K562 (cell line): Measurements from ENCODE around the gene DDR1. TPM values are rescaled to one million over a fixed set of nuclear protein-coding genes. Genes with fewer than 3 reads are reported as not detected.

Source experiments
- CREM ChIP-seq: IDR thresholded peaks from 2 replicates; pipeline ENCODE4 v1.6.1; 2014; ENCODE audit warnings: antibody characterized with exemption, low read depth
- FOSL1 ChIP-seq: fragments of 200-800 bp; sonication (Bioruptor generic); conservative IDR thresholded peaks from 2 replicates; pipeline ENCODE4 v1.6.1; 2016; ENCODE audit warnings: missing genetic modification characterization, missing compliant biosample characterization
- HMGN3 ChIP-seq: IDR thresholded peaks from 2 replicates; pipeline ENCODE4 v1.6.1; 2011; ENCODE audit warnings: borderline replicate concordance, low read depth, mild to moderate bottlenecking, mixed read lengths, low read length; ENCODE audit not compliant: insufficient read length; ENCODE audit errors: extremely low read depth
- IRF2 ChIP-seq: sonication (generic); formaldehyde crosslinking; IDR thresholded peaks from 2 replicates; pipeline ENCODE4 v1.8.1; 2022; ENCODE audit warnings: mild to moderate bottlenecking, missing genetic modification reagents
- KDM1A ChIP-seq, 2 experiments: fragments of 450-650 bp; IDR thresholded peaks; 2 replicates each; pipeline ENCODE4 v1.6.1; 2016; ENCODE audit warnings: mild to moderate bottlenecking in 2 of 2
- KLF16 ChIP-seq: IDR thresholded peaks from 2 replicates; pipeline ENCODE4 v1.6.1; 2016; ENCODE audit warnings: antibody characterized with exemption
- NCOR1 ChIP-seq: fragments of 450-650 bp; IDR thresholded peaks from 2 replicates; pipeline ENCODE4 v1.6.1; 2016; ENCODE audit warnings: mild to moderate bottlenecking, moderate library complexity
- NFIC ChIP-seq: fragments of 450-650 bp; IDR thresholded peaks from 2 replicates; pipeline ENCODE4 v1.6.1; 2017; ENCODE audit warnings: mild to moderate bottlenecking, inconsistent platforms
- NR3C1 ChIP-seq: sonication (generic); formaldehyde crosslinking; IDR thresholded peaks from 2 replicates; pipeline ENCODE4 v1.8.1; 2022; ENCODE audit warnings: missing genetic modification reagents
- PHF20 ChIP-seq: fragments of 450-650 bp; IDR thresholded peaks from 2 replicates; pipeline ENCODE4 v1.6.1; 2018; ENCODE audit not compliant: partially characterized antibody
- PRPF4 ChIP-seq: fragments of 200-400 bp; formaldehyde crosslinking; IDR thresholded peaks from one replicate; pipeline ENCODE4 v1.6.1; 2017; ENCODE audit warnings: low read length, low read depth, mild to moderate bottlenecking; ENCODE audit not compliant: insufficient read depth, poor library complexity, severe bottlenecking
- RUNX1 ChIP-seq: sonication (generic); IDR thresholded peaks from 2 replicates; pipeline ENCODE4 v1.6.1; 2016; ENCODE audit warnings: antibody characterized with exemption, low read depth
- SMC3 ChIP-seq: conservative IDR thresholded peaks from 2 replicates; pipeline ENCODE4 v1.6.1; 2011; ENCODE audit warnings: low read depth, low read length, improper control_type of control experiment; ENCODE audit not compliant: insufficient read depth
- SRSF1 ChIP-seq: fragments of 200-400 bp; formaldehyde crosslinking; IDR thresholded peaks from 2 replicates; pipeline ENCODE4 v1.6.1; 2017; ENCODE audit warnings: mild to moderate bottlenecking, low read depth, low read length, moderate library complexity
- U2AF1 ChIP-seq: fragments of 200-400 bp; formaldehyde crosslinking; optimal IDR thresholded peaks from 2 replicates; pipeline ENCODE3; 2017; ENCODE audit warnings: mild to moderate bottlenecking, low read depth, low read length, moderate library complexity
- ZFX ChIP-seq: sonication (generic); formaldehyde crosslinking; IDR thresholded peaks from 2 replicates; pipeline ENCODE4 v1.8.0; 2022; ENCODE audit warnings: mild to moderate bottlenecking, missing genetic modification reagents, moderate library complexity
- polyA plus RNA-seq, 8 experiments: library from polyadenylated mRNA; depleted of rRNA in 4 of 8; stranded (reverse) in 5 of 8; unstranded in 3 of 8; fragments of >200 nt; fragmentation: Nextera tagmentation in 2 of 8; fragmentation: Illumina TruSeq in 1 of 8; extraction: Ambion mirVana in 2 of 8; extraction: Trizol in 1 of 8; gene quantifications; 2 replicates each; pipeline versions ENCODE4 v1.2.1 to v1.2.3, GENCODE V29; 2011 to 2014; ENCODE audit warnings: inconsistent platforms in 1 of 8, missing spikeins in 1 of 8
- total RNA-seq, 7 experiments: library from RNA; depleted of rRNA in 6 of 7; stranded (reverse); fragments of >200 nt in 6 of 7; fragmentation: Illumina TruSeq in 2 of 7; extraction: Trizol in 2 of 7; gene quantifications; 2 replicates each; pipeline versions ENCODE4 v1.2.1 to v1.2.3, GENCODE V29; 2011 to 2021; ENCODE audit warnings: low replicate concordance in 1 of 7
- TF ChIP-seq, protein P1 (sequence below): fragments of 450-650 bp; IDR thresholded peaks from 2 replicates; pipeline ENCODE4 v1.6.1; 2017; ENCODE audit warnings: antibody characterized with exemption, mild to moderate bottlenecking
- TF ChIP-seq, protein P2 (sequence below), 2 experiments: fragments of 450-650 bp; IDR thresholded peaks; 2 replicates each; pipeline ENCODE4 v1.6.1; 2018; ENCODE audit warnings: mild to moderate bottlenecking in 2 of 2, low read depth in 1 of 2; ENCODE audit not compliant: partially characterized antibody in 2 of 2
- TF ChIP-seq, protein P3 (sequence below): fragments of 200-800 bp; sonication (Bioruptor generic); IDR thresholded peaks from 2 replicates; pipeline ENCODE4 v1.6.1; 2017; ENCODE audit warnings: missing genetic modification characterization, missing compliant biosample characterization

The DDR1 gene
- total and polyA plus RNA-seq, 9 of the 15 experiments (the other 6 are each of a cell fraction or from before 2014, with no cell fraction given): 1.4 to 44.6 (median 12.2) TPM

DNA sequence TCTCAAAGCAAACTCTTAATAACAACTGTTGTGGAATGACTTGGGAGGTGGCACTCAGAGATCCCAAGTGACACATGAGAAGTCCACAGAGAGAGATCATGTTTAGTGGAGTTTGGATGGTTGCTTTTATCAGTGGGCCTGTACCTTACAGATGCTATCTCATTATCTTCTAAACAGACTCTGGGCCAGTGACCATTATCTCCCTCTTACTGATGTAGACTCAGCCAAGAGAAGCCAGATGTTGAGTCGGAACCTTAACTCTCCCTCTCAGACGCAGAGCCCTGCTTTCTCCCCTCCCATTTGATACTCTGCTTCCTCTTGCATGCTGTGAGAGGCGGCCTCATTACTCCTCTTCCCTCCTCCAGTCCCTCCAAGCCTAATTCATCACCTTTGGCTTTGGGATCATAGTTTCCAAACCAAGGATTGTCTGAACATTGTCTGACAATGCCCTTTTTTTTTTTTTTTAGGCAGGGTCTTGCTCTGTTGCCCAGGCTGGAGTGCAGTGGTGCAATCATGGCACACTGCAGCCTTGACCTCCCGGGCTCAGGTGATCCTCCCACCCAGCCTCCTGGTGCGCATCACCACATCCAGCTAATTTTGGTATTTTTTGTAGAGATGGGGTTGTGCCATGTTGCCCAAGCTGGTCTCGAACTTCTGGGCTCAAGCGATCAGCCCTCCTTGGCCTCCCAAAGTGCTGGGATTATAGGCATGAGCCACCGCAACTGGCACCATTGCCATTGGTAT lies 4.5 kb upstream of the DDR1 start (continued):
- TF ChIP-seq, protein P1, sequence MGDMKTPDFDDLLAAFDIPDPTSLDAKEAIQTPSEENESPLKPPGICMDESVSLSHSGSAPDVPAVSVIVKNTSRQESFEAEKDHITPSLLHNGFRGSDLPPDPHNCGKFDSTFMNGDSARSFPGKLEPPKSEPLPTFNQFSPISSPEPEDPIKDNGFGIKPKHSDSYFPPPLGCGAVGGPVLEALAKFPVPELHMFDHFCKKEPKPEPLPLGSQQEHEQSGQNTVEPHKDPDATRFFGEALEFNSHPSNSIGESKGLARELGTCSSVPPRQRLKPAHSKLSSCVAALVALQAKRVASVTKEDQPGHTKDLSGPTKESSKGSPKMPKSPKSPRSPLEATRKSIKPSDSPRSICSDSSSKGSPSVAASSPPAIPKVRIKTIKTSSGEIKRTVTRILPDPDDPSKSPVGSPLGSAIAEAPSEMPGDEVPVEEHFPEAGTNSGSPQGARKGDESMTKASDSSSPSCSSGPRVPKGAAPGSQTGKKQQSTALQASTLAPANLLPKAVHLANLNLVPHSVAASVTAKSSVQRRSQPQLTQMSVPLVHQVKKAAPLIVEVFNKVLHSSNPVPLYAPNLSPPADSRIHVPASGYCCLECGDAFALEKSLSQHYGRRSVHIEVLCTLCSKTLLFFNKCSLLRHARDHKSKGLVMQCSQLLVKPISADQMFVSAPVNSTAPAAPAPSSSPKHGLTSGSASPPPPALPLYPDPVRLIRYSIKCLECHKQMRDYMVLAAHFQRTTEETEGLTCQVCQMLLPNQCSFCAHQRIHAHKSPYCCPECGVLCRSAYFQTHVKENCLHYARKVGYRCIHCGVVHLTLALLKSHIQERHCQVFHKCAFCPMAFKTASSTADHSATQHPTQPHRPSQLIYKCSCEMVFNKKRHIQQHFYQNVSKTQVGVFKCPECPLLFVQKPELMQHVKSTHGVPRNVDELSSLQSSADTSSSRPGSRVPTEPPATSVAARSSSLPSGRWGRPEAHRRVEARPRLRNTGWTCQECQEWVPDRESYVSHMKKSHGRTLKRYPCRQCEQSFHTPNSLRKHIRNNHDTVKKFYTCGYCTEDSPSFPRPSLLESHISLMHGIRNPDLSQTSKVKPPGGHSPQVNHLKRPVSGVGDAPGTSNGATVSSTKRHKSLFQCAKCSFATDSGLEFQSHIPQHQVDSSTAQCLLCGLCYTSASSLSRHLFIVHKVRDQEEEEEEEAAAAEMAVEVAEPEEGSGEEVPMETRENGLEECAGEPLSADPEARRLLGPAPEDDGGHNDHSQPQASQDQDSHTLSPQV: 0 out of 2 replicates have a peak, but pooled peaks have one; percentile 40
- TF ChIP-seq HMGN3 (no peak), PRPF4 (no peak), NCOR1 (peak; percentile 82), SRSF1 (no peak), CREM (peak; percentile 60), ZFX (CRISPR knock-in tag) (0 out of 2 replicates have a peak, but pooled peaks have one; percentile 29), NFIC (peak; percentile 67), FOSL1 (tag) (peak; percentile 48), U2AF1 (no peak), SMC3 (no peak), KLF16 (peak; percentile 81), KDM1A (IDR thresholded peaks at IDR 0.05) (peak; percentile 52 to 56; a peak in 3 of 4 replicates), RUNX1 (no peak), PHF20 (no peak), IRF2 (CRISPR knock-in tag) (no peak), NR3C1 (CRISPR knock-in tag) (no peak)
- TF ChIP-seq, protein P2, sequence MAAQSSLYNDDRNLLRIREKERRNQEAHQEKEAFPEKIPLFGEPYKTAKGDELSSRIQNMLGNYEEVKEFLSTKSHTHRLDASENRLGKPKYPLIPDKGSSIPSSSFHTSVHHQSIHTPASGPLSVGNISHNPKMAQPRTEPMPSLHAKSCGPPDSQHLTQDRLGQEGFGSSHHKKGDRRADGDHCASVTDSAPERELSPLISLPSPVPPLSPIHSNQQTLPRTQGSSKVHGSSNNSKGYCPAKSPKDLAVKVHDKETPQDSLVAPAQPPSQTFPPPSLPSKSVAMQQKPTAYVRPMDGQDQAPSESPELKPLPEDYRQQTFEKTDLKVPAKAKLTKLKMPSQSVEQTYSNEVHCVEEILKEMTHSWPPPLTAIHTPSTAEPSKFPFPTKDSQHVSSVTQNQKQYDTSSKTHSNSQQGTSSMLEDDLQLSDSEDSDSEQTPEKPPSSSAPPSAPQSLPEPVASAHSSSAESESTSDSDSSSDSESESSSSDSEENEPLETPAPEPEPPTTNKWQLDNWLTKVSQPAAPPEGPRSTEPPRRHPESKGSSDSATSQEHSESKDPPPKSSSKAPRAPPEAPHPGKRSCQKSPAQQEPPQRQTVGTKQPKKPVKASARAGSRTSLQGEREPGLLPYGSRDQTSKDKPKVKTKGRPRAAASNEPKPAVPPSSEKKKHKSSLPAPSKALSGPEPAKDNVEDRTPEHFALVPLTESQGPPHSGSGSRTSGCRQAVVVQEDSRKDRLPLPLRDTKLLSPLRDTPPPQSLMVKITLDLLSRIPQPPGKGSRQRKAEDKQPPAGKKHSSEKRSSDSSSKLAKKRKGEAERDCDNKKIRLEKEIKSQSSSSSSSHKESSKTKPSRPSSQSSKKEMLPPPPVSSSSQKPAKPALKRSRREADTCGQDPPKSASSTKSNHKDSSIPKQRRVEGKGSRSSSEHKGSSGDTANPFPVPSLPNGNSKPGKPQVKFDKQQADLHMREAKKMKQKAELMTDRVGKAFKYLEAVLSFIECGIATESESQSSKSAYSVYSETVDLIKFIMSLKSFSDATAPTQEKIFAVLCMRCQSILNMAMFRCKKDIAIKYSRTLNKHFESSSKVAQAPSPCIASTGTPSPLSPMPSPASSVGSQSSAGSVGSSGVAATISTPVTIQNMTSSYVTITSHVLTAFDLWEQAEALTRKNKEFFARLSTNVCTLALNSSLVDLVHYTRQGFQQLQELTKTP (IDR thresholded peaks at IDR 0.05; ENCODE audit: low read depth in 1 of 2, partially characterized antibody in 2 of 2): peak in 1 of 2 experiments; percentile 32
- TF ChIP-seq, protein P3, sequence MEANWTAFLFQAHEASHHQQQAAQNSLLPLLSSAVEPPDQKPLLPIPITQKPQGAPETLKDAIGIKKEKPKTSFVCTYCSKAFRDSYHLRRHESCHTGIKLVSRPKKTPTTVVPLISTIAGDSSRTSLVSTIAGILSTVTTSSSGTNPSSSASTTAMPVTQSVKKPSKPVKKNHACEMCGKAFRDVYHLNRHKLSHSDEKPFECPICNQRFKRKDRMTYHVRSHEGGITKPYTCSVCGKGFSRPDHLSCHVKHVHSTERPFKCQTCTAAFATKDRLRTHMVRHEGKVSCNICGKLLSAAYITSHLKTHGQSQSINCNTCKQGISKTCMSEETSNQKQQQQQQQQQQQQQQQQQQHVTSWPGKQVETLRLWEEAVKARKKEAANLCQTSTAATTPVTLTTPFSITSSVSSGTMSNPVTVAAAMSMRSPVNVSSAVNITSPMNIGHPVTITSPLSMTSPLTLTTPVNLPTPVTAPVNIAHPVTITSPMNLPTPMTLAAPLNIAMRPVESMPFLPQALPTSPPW (CRISPR knock-in tag): peak; percentile 47
